Aorta (tissue), 5 donors: ENCODE measurements around the gene PKNOX1. TPM values are rescaled to one million over a fixed set of nuclear protein-coding genes. Genes with fewer than 3 reads are reported as not detected.
A peak's percentile ranks its signal among the peaks of the same experiment; 100 is the strongest.
"Not testable (repeated sequence)": the region's sequence is repeated elsewhere in the genome, so short reads cannot be mapped to it uniquely, and the experiment has no call there.

Experiments used
- ATAC-seq: fragments of 200-7000 bp; cut with Tn5 transposase; one replicate; pipeline ENCODE4 v1.9.1; 2022; ENCODE audit warnings: moderate library complexity; ENCODE audit not compliant: low FRiP score
- DNase-seq, 2 donors: peaks; one replicate each; pipeline ENCODE4 v3.0.0-alpha.2; 2020
- H3K27ac ChIP-seq, 2 donors: one replicate each; pipeline ENCODE4 v1.5.1; 2013; ENCODE audit warnings: low read length in 2 of 2, mild to moderate bottlenecking in 2 of 2, moderate library complexity in 2 of 2, control low read depth in 1 of 2, inconsistent platforms in 1 of 2, low read depth in 1 of 2
- H3K27me3 ChIP-seq, 2 donors: one replicate each; pipeline ENCODE4 v1.6.1; 2013; ENCODE audit warnings: control low read depth in 1 of 2, low read length in 1 of 2, mild to moderate bottlenecking in 1 of 2, moderate library complexity in 1 of 2; ENCODE audit not compliant: insufficient read depth in 2 of 2, control insufficient read depth in 1 of 2
- H3K36me3 ChIP-seq, 2 donors: one replicate each; pipeline ENCODE4 v1.6.1; 2013; ENCODE audit warnings: control low read depth in 1 of 2, low read length in 1 of 2, mild to moderate bottlenecking in 1 of 2; ENCODE audit not compliant: insufficient read depth in 2 of 2, control insufficient read depth in 1 of 2
- H3K4me1 ChIP-seq, 2 donors: one replicate each; pipeline ENCODE4 v1.6.1; 2013; ENCODE audit warnings: low read length in 2 of 2, control low read depth in 1 of 2, mild to moderate bottlenecking in 1 of 2, moderate library complexity in 1 of 2; ENCODE audit not compliant: insufficient read depth in 2 of 2, control insufficient read depth in 1 of 2
- H3K4me3 ChIP-seq, 2 donors: one replicate each; pipeline ENCODE4 v1.5.1; 2013; ENCODE audit warnings: low read length in 2 of 2, control low read depth in 1 of 2, mild to moderate bottlenecking in 1 of 2
- H3K9me3 ChIP-seq: one replicate; pipeline ENCODE4 v1.6.1; 2013; ENCODE audit warnings: mild to moderate bottlenecking, low read length; ENCODE audit not compliant: control insufficient read depth
- WGBS, 2 donors: extraction: QIAGEN DNeasy Blood & Tissue Kit; methylation state at CpG; one replicate each; pipeline ENCODE4 v1.1.7; 2013; 5-methylcytosine and 5-hydroxymethylcytosine counted together
- intact Hi-C, 2 donors: fragments of 100-400 bp; cut with DNase I; formaldehyde crosslinking; loops; one replicate each; pipeline versions ENCODE4 v1.14.2 to v1.15.0; 2022
- polyA plus RNA-seq, 2 donors: library from polyadenylated mRNA; stranded (reverse); fragments of 200-250 nt; gene quantifications; one replicate each; pipeline ENCODE4 v1.2.3, GENCODE V29; 2013
- total RNA-seq, 2 donors: library from RNA; stranded (reverse); fragmentation: NEBNext Ultra II Directional; extraction: Animal tissue kit (Norgen Biotek cat#: 25700); gene quantifications; one replicate each; pipeline ENCODE4 v1.2.1, GENCODE V29; 2021
- donor health status: healthy with polysubstance abuse.
- donor health status: Bipolar disorder and iron deficiency.
- donor health status: DM: no; HTN: no; CAD: no.
- donor health status: DM: no; HTN: no; CAD: no.
- donor health status: DM: yes; HTN: yes; CAD: no.

The PKNOX1 gene
- total and polyA plus RNA-seq, 4 donors, result 3.8 to 22.7 (median 12.3) TPM

DNA sequence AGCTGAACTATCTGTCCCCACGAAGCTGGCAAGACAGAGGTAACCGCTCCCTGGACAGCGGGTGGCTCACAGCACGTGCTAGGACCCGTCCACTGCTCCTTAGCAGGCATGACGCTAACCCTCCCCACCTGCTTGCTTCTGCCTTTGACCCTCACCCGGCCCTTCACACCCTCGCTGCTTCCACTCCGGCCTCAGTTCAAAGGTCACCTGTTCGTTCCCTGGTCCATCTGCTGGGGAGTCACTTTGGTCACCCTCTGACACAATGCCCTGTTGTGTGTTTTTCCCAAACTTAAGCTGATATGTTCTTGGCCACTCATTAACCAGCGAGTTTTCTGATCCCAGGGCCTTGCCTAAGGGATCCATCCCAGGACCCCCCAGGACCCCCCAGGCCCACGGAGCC is 93.7 kb downstream of the PKNOX1 start:
- H3K9me3 ChIP-seq, H3K27ac ChIP-seq, DNase-seq, intact Hi-C loops, H3K27me3 ChIP-seq, H3K4me1 ChIP-seq, ATAC-seq, H3K4me3 ChIP-seq, H3K36me3 ChIP-seq: not testable (repeated sequence)
- WGBS, 2 donors, result 88 to 93% methylated on average over 4 of the region's 12 CpGs

DNA sequence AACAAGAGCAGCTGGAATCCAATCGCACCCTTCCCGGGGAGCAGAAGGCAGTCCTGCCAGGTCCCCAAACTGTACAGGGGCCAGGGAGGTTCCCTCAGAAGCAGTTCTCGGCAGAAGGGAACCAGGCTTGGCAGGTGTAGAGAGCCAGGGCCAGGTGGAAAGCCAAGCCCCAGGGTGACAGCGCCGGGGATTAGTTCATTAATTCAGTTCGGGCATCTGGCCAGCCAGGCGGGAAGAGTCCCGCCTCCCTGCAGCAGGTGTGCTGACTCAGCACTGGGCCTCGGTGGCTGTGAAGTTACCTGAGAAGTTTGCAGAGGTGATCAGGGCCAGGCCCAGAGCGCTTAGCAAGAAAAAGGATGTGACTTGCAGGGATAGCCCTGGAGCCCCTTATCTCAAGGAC is 95.3 kb downstream of the PKNOX1 start:
- H3K4me3 ChIP-seq, H3K27me3 ChIP-seq, ATAC-seq, H3K4me1 ChIP-seq, H3K9me3 ChIP-seq, DNase-seq, H3K36me3 ChIP-seq, H3K27ac ChIP-seq, intact Hi-C loops: not testable (repeated sequence)
- 83% methylated on average over 1 of the region's 10 CpGs; no CpG with 5 or more reads in 1 of the 2 donors for WGBS, 2 donors

DNA sequence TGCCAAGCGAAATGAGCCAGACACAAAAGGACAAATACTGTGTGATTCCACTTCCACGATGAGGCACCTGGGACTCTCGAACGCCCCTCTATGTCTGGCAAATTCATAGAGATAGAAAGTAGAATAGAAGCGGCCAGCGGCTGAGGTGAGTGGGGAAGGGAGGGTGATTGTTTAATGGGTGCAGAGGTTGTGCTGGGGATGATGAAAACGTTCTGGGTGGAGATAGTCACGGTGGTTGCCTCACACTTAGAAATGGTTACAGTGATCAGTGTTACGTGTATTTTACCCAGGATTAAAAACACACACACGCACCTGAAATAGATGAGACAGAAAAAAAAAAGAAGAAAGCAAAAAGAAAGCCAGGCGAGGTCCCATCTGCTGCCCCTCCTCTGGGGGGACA is 98.4 kb downstream of the PKNOX1 start:
- H3K9me3 ChIP-seq, intact Hi-C loops, H3K4me1 ChIP-seq, H3K4me3 ChIP-seq, H3K27me3 ChIP-seq, DNase-seq, H3K27ac ChIP-seq, H3K36me3 ChIP-seq, ATAC-seq: not testable (repeated sequence)
- no CpG with 5 or more reads among the region's 11 CpGs for WGBS, 2 donors

DNA sequence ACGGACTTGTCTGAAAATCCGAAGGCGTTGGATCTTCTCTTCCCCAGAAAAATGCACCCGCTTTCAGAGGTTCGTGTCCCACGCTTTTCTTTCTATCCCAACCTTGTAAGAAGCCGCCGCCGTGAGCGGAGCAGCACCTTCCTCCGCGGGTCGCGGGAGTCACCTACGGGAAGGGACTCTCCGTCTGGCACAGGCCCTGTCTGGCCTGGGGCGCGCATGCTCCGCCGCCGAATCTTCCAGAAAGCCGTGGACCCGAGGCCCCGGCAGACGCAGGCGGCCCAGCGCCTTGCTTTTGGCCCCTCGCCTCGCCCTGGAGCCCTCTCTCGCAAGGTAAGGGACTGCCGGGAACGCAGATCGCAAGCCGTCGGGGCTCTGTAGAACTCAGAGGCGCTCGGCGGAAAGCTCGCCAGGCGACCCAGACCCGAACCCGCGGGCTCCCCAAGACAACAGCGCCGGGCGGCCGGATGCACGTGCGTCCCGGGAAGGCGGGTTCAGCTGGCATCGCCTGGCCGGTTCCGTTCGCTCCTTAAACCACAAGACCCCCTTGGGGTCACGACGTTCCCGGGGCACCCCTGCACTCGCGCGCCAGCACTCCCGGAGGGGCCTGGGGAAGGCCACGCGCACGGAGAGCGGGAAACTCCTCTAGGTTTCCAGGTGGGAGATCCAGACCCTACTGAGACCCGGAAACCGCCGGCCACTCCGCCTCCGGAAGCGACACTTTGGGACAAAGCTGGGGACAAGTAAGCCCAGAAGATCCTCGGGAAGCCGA is 100.2 kb downstream of the PKNOX1 start:
- intact Hi-C loops, result not testable (repeated sequence)

GRCh38 chr21:43075170-43076022 is 101.0 kb downstream of the PKNOX1 start, which contains the start of gene CBS:
TSS of gene CBS (minus strand) at chr21:43075835. CDS start at chr21:43072193, 3,642 bp downstream.
- no CpG with 5 or more reads among the region's 84 CpGs for WGBS, 2 donors
- H3K4me1 ChIP-seq, DNase-seq, H3K4me3 ChIP-seq, H3K27ac ChIP-seq, H3K9me3 ChIP-seq, H3K27me3 ChIP-seq, intact Hi-C loops, H3K36me3 ChIP-seq: not testable (repeated sequence)
- peak; percentile 50 for ATAC-seq

More for the DNA sequence above, 100.2 kb downstream of the PKNOX1 start:
- not testable (repeated sequence) for DNase-seq, H3K4me3 ChIP-seq, ATAC-seq, H3K36me3 ChIP-seq, H3K27me3 ChIP-seq, H3K4me1 ChIP-seq, H3K27ac ChIP-seq, H3K9me3 ChIP-seq
- WGBS, 2 donors, result no CpG with 5 or more reads among the region's 74 CpGs

GRCh38 chr21:43076023-43076637 is 101.8 kb downstream of the PKNOX1 start:
- H3K4me3 ChIP-seq, DNase-seq, H3K27ac ChIP-seq, H3K9me3 ChIP-seq, ATAC-seq, H3K4me1 ChIP-seq, intact Hi-C loops, H3K27me3 ChIP-seq, H3K36me3 ChIP-seq: not testable (repeated sequence)
- no CpG with 5 or more reads among the region's 77 CpGs for WGBS, 2 donors

DNA sequence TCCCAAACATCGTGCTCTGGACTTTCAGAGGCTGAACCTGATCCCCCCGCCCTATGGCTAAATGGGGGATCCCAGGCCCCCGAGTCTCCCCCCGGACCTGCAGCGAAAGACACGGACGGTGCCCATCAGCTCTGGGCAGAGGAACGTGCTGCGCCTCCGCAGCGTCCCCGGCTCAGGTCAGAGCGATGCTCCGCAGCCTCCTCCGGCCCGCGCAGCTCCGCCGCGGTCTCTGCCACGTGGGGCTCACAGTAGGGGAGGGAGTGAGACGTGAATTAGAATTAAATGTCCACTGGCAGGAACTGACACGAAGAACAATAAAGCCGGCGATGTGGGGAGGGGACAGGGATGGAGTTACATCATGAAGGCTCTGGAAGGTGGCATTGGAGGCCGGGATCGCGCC is 102.3 kb downstream of the PKNOX1 start:
- DNase-seq, result peak in 1 of 2 donors; percentile 4
- H3K9me3 ChIP-seq, H3K27ac ChIP-seq, H3K27me3 ChIP-seq, H3K36me3 ChIP-seq, H3K4me3 ChIP-seq, intact Hi-C loops, H3K4me1 ChIP-seq, ATAC-seq: not testable (repeated sequence)
- 3% methylated on average over 16 of the region's 28 CpGs; no CpG with 5 or more reads in 1 of the 2 donors for WGBS, 2 donors

- ATAC-seq, H3K36me3 ChIP-seq, H3K27me3 ChIP-seq, DNase-seq, H3K9me3 ChIP-seq, H3K27ac ChIP-seq, H3K4me3 ChIP-seq, intact Hi-C loops, H3K4me1 ChIP-seq: not testable (repeated sequence)
- no CpG with 5 or more reads among the region's 24 CpGs for WGBS, 2 donors
Measured at GRCh38 chr21:43082587-43083300, 108.4 kb downstream of the PKNOX1 start.
